Caki2 (cell line): Measurements from ENCODE around the gene ARHGEF28. TPM values are rescaled to one million over a fixed set of nuclear protein-coding genes. Genes with fewer than 3 reads are reported as not detected.

Experiments
- DNase-seq: peaks from one replicate; pipeline ENCODE4 v3.0.0-alpha.2; 2015; ENCODE audit warnings: low read depth
- in situ Hi-C: cut with HindIII; loops from 2 replicates; pipeline ENCODE4 v1.10.0; 2016; ENCODE audit warnings: low sequenced_read_pairs, low pct_unique_long_range_greater_than_20kb, mixed read lengths
- total RNA-seq: library from RNA; depleted of rRNA; stranded (reverse); fragments of >200 nt; shearing (Covaris generic); gene quantifications from 2 replicates; pipeline ENCODE4 v1.2.3, GENCODE V29; 2014; ENCODE audit warnings: low replicate concordance

The ARHGEF28 gene
- total RNA-seq, 1 experiment from 2014 or later = 11.2 TPM

DNA sequence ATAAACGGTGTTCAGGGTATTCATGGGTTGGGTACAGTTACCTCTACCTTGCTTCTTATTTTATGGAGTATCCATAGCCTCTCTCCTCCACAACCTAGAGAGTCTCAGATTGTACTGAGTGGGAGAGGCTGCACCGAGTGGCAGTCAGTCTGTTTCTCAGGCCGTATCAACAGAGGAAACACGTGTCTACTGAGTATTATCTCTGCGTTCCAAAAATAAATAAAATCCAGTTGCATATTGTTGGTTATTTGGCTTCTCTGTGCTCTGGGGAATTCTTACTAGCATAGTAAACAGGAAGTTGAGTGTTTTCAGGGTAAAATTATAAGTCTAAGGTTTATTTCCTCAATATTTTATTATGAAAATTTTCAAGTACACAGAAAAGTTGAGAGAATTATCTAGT is 231.0 kb downstream of the ARHGEF28 start:
- DNase-seq = no peak
- in situ Hi-C loops = no loop called here

DNA sequence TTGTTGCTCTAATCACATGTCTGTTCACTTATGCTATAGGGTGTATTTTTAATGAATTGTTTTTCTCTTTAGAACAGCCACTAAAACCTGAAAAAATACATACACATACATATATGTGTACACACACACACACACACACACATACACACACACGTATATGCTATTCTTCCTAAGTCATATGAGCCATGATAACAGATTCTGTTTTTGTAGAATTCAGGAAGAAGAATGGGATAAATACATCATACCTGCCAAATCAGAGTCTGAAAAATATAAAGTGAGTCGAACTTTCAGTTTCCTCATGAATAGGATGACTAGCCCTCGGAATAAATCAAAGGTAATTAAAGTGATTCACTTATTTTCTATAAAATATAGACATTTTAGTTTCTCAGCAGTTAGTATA is 231.4 kb downstream of the ARHGEF28 start:
- DNase-seq = no peak
- in situ Hi-C loops = no loop called here

DNA sequence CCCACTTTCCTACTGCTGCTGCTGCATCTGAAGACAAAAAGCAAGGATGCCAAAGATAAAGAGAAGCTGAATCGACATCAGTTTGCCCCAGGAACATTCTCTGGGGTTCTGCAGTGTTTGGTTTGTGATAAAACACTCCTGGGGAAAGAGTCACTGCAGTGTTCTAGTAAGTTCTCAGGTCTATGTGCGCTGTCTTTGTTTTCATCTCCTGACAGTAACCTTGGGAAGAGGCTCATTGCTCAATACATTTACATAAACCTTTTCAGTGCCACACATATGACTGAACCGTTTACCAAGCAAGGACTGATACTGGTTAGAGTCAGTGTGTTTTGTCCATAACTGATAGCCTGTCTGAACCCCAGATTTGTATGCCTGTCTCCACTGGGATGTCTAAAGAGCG is 232.1 kb downstream of the ARHGEF28 start:
- in situ Hi-C loops = no loop called here
- DNase-seq = no peak

- in situ Hi-C loops = no loop called here
- DNase-seq = no peak
Measured at GRCh38 chr5:73858776-73859175, 232.8 kb downstream of the ARHGEF28 start.

DNA sequence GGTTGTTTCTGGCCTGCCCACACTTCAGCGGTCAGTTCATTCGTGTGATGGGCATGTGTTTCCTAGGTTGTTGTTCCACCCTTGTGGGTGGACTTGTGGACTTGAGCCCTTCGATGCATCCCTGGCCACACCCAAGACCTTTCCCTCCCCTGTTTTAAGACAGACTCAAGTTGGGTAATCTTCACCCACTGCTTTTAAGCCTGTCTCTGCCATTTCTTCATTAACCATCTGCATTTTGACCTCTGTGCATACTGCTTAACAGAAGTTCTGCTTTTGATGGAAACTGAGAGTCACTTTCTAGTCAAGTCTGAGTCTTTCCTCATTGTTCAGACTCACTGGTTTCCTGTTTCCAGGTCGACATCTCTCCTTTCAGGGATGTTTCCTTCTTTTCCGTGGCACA is 233.7 kb downstream of the ARHGEF28 start:
- in situ Hi-C loops = no loop called here
- DNase-seq = no peak

GRCh38 chr5:73861313-73861988 is 235.5 kb downstream of the ARHGEF28 start:
- in situ Hi-C loops = no loop called here
- no peak for DNase-seq

DNA sequence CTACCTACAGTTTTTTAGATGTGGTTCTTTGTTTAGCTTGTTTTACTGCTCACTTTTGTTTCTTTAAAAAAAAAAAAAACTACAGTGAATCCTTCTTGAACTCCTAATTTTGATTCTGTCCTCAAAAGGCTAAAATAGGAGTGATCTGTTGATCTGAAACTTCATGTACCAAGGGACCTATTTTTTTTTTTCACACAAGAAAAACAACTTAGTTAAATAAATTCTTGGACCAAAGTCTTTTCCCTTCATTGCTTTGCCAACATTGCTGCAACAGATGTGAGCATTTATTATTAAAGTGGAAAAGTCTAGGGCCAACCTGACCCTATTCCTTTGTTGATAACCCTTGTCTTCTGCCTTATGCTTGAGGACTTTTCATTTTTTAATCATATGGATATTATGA is 236.8 kb downstream of the ARHGEF28 start:
- in situ Hi-C loops = no loop called here
- DNase-seq = no peak

DNA sequence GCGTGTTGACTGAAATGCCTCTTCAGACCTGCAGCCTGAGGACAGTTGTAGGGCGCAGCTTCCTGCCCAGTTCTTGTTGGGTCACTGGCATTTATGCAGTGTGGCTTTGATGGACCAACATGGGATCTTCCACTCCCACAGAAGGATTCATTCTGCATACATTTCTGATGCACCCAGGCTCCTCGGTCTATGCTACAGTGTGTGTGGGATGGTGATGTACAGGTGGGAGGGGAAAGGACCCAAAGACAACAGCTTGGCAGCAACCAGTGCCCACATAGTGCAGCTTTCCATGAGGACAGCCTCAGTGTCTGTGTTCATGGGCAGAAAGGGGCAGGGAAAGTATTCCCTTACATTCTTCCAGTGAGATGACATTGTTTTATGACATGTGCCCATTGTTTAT is 237.9 kb downstream of the ARHGEF28 start:
- DNase-seq = no peak
- in situ Hi-C loops = no loop called here

GRCh38 chr5:73865315-73865714 is 239.3 kb downstream of the ARHGEF28 start:
- in situ Hi-C loops = no loop called here
- DNase-seq = no peak

DNA sequence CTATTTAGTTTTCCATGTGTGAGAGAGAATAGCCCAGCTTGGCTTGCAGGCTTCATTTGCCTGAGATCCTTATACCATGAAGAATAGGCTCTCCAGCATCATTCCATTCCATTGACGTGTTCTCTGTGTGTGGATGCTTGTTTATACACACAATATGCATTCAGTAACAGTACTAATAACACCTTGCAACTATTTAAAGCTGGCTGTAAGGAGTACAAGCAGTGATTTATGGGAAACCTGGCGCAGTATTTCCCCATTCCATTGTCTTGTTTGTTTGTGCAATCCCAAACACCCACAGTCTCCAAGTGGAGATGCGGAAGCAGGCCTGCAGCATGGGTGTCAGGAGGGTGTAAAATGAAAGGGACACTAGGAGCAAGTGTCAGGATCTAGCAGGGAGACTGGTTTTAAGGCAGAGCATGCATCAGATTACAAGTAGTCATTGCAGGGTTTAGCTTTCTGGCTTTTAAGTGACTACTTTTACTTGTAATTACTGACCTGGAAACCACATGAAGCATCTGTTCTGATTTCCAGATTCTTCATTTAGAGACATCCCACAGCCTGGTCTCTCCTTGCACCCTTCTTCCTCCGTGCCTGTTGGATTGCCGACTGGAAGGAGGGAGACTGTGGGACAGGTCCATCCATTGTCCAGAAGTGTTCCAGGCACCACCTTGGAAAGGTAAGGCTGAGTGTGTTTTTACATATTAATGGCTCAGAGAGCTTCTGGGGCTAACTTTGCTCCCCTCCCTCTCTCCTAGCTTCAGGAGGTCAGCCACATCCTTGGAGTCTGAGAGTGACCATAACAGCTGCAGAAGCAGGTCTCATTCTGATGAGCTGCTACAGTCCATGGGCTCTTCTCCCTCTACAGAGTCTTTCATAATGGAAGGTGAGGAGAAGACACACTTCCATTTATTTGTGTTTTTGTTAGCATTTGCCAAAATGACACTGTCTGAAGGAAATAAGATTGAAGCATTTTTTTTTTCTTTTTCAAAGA is 241.6 kb downstream of the ARHGEF28 start:
- no peak for DNase-seq

GRCh38 chr5:73883646-73884045 is 257.6 kb downstream of the ARHGEF28 start:
- no peak for DNase-seq
- in situ Hi-C loops = no loop called here

More for the DNA sequence above, 241.6 kb downstream of the ARHGEF28 start:
- in situ Hi-C loops = no loop called here

- DNase-seq = no peak
- in situ Hi-C loops = no loop called here
Measured at GRCh38 chr5:73887688-73888087, 261.7 kb downstream of the ARHGEF28 start.

GRCh38 chr5:73890569-73890968 is 264.6 kb downstream of the ARHGEF28 start:
- in situ Hi-C loops = no loop called here
- DNase-seq = no peak

- in situ Hi-C loops = no loop called here
- no peak for DNase-seq
Measured at GRCh38 chr5:73892218-73892617, 266.2 kb downstream of the ARHGEF28 start.

DNA sequence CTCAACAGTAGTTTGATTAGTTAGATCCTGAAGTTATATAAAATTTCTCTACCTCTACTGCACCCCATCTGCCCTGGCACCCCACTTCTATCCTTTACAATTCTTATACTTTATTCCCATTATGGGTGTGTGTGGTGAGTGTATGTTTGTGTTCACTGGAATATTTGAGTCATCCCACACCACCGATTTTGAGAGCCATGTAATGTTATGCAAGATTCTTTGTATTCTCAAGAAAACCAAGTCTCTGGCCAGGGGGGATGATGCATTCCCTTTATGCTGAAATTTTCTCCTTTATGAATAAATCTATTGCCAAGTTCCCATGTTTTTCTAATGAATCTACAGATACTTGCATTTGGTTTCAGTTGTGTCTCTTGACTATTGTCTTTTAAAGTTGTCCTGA is 266.8 kb downstream of the ARHGEF28 start:
- no peak for DNase-seq
- in situ Hi-C loops = no loop called here

- in situ Hi-C loops = no loop called here
- no peak for DNase-seq
Measured at GRCh38 chr5:73893813-73894212, 267.8 kb downstream of the ARHGEF28 start.

DNA sequence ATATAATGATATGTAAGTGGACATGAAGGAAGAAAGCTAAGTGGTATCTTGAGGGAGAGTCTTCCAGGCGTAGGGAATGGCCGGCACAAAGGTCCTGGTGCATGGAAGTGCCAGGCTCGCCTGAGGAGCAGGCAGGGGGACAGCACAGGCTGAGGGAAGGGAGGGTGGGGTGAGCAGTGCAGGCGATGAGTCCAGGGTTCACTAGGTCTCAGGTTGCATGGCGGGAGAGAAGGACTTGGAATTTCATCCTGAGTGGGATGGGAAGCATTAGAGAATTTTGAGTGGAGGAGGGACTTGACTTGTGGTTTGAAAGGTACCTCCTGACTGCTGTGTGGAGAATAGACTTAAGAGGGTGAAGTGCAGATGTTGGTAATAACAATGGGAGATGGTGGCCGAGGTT is 268.9 kb downstream of the ARHGEF28 start:
- DNase-seq = no peak
- in situ Hi-C loops = no loop called here

DNA sequence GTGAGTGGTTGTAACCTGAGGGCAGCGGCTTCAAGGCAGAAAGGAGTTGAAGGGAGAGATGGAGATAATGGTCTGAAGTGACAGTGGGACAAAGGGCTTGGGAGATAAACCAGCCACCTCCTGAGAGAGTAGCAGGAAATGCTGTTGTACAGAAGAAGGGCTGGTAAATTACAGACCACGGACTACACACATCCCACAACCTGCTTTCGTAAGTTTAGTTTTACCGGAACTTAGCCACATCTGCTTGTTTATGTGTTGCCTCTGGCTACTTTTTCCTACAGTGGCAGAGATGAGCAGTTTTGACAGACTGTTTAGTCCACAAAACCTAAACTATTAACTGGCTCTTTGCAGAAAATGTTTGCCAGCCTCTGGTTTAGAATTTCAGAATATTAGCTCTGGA is 269.5 kb downstream of the ARHGEF28 start:
- in situ Hi-C loops = no loop called here
- no peak for DNase-seq

GRCh38 chr5:73896097-73896496 is 270.1 kb downstream of the ARHGEF28 start:
- in situ Hi-C loops = no loop called here
- DNase-seq = no peak
